Panc1 (cell line): Measurements from ENCODE around the gene HTRA2.

Source experiments
- CTCF ChIP-seq: fragments of 450-650 bp; IDR thresholded peaks from 2 replicates; pipeline ENCODE4 v1.5.1; 2017; ENCODE audit warnings: mild to moderate bottlenecking
- POLR2AphosphoS5 ChIP-seq: IDR thresholded peaks from 2 replicates; pipeline ENCODE4 v1.6.1; 2012; ENCODE audit warnings: mild to moderate bottlenecking, low read depth, low read length, moderate library complexity
- SIN3A ChIP-seq: IDR thresholded peaks from 2 replicates; pipeline ENCODE4 v1.6.1; 2012; ENCODE audit warnings: low read depth, mild to moderate bottlenecking, low read length, moderate library complexity, borderline replicate concordance; ENCODE audit not compliant: insufficient read depth
- TCF7L2 ChIP-seq: IDR thresholded peaks from 2 replicates; pipeline ENCODE4 v1.6.1; 2011; ENCODE audit warnings: mild to moderate bottlenecking, low read depth, low read length, inconsistent platforms

GRCh38 chr2:74502720-74503505 is 26.8 kb upstream of the HTRA2 start:
- TF ChIP-seq CTCF (peak; percentile 85), POLR2AphosphoS5 (peak; percentile 85), SIN3A (0 out of 2 replicates have a peak, but pooled peaks have one; percentile 76), TCF7L2 (peak; percentile 61; the same call in 1 of the 2 replicates)
